Spinal cord (tissue), 10 donors: ENCODE data around the gene CHRNE. TPM values are rescaled to one million over a fixed set of nuclear protein-coding genes. Genes with fewer than 3 reads are reported as not detected.
A peak's percentile ranks its signal among the peaks of the same experiment; 100 is the strongest.

ENCODE experiments used
- DNase-seq, 6 donors: peaks; one replicate each; pipeline versions ENCODE4 v3.0.0 to v3.0.0-alpha.2; 2013 to 2015; ENCODE audit warnings: low spot score in 6 of 6, low read depth in 4 of 6
- H3K27ac ChIP-seq: one replicate; pipeline ENCODE4 v1.5.1; 2013; ENCODE audit warnings: low read depth, low read length, control low read depth
- H3K27me3 ChIP-seq: one replicate; pipeline ENCODE4 v1.6.1; 2013; ENCODE audit warnings: low read length; ENCODE audit not compliant: control insufficient read depth, insufficient read depth
- H3K36me3 ChIP-seq: one replicate; pipeline ENCODE4 v1.6.1; 2013; ENCODE audit warnings: low read length; ENCODE audit not compliant: control insufficient read depth, insufficient read depth
- H3K4me1 ChIP-seq: one replicate; pipeline ENCODE4 v1.6.1; 2013; ENCODE audit warnings: low read length; ENCODE audit not compliant: control insufficient read depth, insufficient read depth
- H3K4me3 ChIP-seq: one replicate; pipeline ENCODE4 v1.5.1; 2013; ENCODE audit warnings: low read depth, low read length, control low read depth
- H3K9me3 ChIP-seq: one replicate; pipeline ENCODE4 v1.6.1; 2013; ENCODE audit warnings: low read length; ENCODE audit not compliant: control insufficient read depth, insufficient read depth
- WGBS: methylation state at CpG from one replicate; pipeline ENCODE4 v1.1.5; 2013; ENCODE audit warnings: missing lambda C conversion rate; ENCODE audit not compliant: insufficient coverage; 5-methylcytosine and 5-hydroxymethylcytosine counted together
- polyA plus RNA-seq, 2 donors: library from polyadenylated mRNA; unstranded; fragments of 120-200 nt; gene quantifications; one replicate each; pipeline ENCODE4 v1.2.1, GENCODE V29; 2013; ENCODE audit not compliant: insufficient read length in 2 of 2
- total RNA-seq, 2 donors: library from RNA; depleted of rRNA in 1 of 2; stranded (reverse); fragments of 120-200 nt in 1 of 2; fragments of >200 nt in 1 of 2; gene quantifications; one replicate each; pipeline versions ENCODE4 v1.2.3 to v1.2.4, GENCODE V29; 2013 to 2014
- donor health status: healthy.

Gene CHRNE
- total and polyA plus RNA-seq, 4 donors, result 0.69 to 1.9 (median 1.1) TPM

DNA sequence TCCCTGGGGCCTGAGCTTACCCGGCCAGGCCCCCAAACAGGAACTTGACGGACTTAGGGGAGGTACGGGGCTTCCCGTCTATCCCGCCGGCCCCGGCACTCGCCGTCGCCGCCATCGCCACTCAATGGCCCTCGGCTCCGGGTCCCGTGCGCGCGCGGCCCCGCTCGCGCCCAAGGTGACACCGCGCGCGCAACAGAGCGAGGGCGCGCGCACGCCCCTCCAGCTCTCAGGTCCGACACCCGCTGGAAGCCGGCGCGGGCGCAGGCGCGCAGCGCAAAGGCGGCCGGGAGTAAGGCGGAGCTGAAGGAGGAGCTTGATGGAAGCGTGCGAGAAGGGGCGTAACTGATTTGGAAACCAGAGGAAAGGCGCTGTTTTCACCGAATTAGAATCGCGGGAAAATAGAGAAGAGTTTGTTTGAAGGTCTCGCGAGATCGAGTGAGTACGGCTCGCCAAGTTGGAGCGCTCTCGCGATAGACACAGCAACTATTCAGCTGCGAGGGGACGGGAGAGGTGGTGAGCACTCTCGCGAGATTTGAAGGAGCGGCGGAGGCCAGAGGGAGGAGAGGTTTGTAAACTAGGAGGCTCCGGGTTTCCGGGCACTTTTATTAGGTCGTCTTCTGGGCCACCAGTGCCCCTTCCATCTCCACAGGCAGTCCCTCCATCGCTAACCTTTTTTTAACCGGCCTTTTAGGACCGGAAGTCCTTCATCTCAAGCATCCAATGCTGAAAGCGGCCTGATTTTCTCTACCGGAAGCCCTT is 37.1 kb upstream of the CHRNE start, which contains the start of the genes RNF167 and SLC25A11:
Gene RNF167, plus strand, starts transcription at position 473 of the 759 bp plus-strand sequence. CDS start 642 bp downstream, outside the sequence.
Gene SLC25A11, minus strand, starts transcription at position 251 of the 759 bp plus-strand sequence. Its CDS starts 136 bp downstream, at position 115.
- H3K27me3 ChIP-seq, result no peaks in the 10 kb centered on the region
- peaks cover 30% of the 10 kb centered on the region for H3K4me1 ChIP-seq
- under 1% methylated on average over 71 of the region's 72 CpGs for WGBS
- peak within 1 kb of the TSS; percentile 96 for H3K27ac ChIP-seq
- H3K4me3 ChIP-seq, result peak within 1 kb of the TSS; percentile 93
- H3K9me3 ChIP-seq, result no peaks in the 10 kb centered on the region
- peak; percentile 97 to 100 (median 99) for DNase-seq
- H3K36me3 ChIP-seq, result peaks cover 72% of the 10 kb centered on the region

DNA sequence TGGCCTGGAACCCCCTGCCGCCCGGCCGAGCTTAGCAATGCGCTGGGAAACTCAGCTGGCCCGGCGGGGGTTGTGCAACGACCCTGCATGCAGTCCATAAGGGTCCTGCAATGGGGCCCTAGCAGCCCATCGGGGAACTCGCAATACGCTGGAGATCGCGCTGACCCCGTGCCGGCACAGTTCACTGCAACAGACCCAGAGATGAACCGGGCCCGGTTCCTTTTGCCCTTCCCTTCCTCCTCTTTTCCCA is 36.6 kb upstream of the CHRNE start:
- 0% methylated on average over 16 of the region's 16 CpGs for WGBS
- peaks cover 68% of the 10 kb centered on the region for H3K36me3 ChIP-seq

DNA sequence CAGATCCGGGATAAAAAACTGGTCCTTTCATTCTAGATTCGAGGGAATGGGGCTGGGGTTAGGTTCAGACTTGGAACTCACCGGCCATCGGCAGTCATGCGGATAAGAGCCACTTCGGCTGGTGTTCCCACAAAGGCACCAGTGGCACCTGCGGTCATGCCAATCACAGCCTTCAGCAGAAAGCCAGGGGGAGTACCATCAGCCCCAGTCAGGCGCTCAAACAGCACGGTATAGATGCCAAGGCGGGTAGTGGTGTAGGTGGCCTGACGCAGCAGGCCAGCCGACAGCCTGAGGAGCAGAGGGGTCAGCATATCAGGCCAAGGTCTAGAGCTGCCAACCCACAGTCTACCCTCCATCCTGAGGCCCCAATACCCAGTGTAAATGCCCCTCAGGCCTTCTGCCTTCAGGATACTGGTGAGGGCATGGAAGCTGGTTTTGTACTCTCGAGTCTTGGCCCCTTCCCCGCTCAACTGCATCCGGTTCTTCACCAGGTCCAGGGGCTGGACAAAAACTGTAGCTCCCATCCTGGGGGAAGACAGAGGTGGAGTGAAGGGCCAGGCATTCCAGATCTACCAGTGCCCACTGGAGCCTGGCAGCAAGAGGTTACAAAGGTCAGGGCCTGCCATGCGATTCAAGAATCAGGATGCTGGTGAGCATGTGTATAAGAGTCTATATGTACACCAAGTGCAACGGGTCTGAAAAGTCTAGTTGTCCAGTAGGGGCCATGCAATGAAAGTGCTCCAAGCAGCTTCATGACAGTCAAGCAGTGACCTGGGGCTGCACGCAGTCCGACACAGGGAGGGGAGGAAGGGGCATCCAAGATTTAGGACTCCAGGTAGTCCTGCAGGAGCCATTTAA is 36.0 kb upstream of the CHRNE start:
- Histone ChIP-seq H3K27ac (peak overlapping the region; percentile 96), H3K4me3 (peak overlapping the region; percentile 93), H3K9me3 (no peaks in the 10 kb centered on the region), H3K4me1 (peaks cover 38% of the 10 kb centered on the region), H3K27me3 (no peaks in the 10 kb centered on the region), H3K36me3 (peaks cover 66% of the 10 kb centered on the region)
- DNase-seq, result no peak
- WGBS, result 55% methylated on average over 15 of the region's 19 CpGs

More for the DNA sequence above, 36.6 kb upstream of the CHRNE start:
- no peaks in the 10 kb centered on the region for H3K9me3 ChIP-seq
- H3K27me3 ChIP-seq, result no peaks in the 10 kb centered on the region
- DNase-seq, result no peak
- H3K4me1 ChIP-seq, result peaks cover 32% of the 10 kb centered on the region
- H3K4me3 ChIP-seq, result peak overlapping the region; percentile 93
- peak overlapping the region; percentile 96 for H3K27ac ChIP-seq

DNA sequence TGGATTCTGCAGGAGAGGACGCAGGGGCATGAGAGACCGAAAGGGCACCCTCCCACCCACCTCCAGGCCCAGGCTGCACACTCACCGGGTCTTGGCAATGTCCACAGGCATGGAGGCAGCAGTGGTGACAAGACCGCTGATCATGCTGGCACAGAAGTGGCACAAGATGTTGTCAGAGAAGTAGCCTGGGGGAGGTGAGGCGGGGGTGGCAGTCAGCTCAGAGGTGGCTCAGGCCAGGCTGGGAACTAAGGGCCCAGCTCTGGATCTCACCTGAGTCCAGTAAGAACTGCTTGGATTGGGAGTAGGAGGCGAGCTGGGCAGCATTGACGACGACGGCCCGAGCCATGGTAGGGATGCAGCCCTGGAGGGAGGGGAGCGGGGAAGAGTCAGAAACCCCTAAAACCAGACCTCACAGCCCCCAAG is 35.2 kb upstream of the CHRNE start:
- Histone ChIP-seq H3K36me3 (peaks cover 57% of the 10 kb centered on the region), H3K27ac (no peak overlapping the region), H3K9me3 (no peaks in the 10 kb centered on the region), H3K4me3 (no peak overlapping the region), H3K4me1 (peaks cover 39% of the 10 kb centered on the region), H3K27me3 (no peaks in the 10 kb centered on the region)
- no peak for DNase-seq
- 89% methylated on average over 6 of the region's 11 CpGs for WGBS

DNA sequence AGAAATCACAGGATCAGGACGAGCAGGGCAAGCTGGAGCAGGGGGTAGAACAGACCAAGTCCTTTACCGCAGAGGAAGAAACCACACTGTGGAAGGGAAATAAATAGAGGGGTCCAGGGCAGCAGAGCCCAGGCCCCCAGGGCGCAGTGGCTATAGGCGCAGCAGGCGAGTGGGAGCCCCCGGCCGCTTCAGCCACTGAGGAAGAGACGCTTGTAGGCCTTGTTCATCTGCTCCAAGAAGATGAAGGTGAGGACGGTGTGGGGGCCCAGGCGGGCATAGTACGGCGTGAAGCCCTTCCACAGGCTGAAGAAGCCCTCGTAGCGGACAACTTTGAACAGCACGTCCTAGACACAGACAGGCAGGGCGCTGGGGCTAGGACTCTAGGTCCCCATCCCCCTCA is 34.7 kb upstream of the CHRNE start:
- H3K36me3 ChIP-seq, result peaks cover 55% of the 10 kb centered on the region
- no peaks in the 10 kb centered on the region for H3K9me3 ChIP-seq
- no peak overlapping the region for H3K27ac ChIP-seq
- no peak overlapping the region for H3K4me3 ChIP-seq
- peaks cover 39% of the 10 kb centered on the region for H3K4me1 ChIP-seq
- DNase-seq, result no peak
- no peaks in the 10 kb centered on the region for H3K27me3 ChIP-seq
- 96% methylated on average over 16 of the region's 16 CpGs for WGBS

DNA sequence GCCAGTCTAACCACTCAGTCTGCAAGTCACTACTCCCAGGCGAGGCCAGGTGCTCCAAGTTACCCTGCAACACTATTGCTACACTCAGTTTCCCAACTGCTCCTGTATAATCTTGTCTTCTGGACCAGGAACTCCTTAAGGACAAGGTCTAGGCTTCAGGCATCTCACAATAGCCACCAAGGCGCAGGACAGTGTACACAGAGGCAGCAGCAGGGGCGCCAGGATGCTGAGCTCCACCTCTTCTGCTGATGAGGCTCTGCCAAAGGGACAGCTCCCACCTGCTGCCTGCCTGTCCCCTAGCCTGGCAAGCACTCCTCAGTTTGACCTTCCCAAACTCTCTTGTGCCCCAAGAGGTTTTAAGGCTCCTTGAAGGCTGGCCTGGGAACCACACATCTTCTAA is 33.5 kb upstream of the CHRNE start:
- WGBS, result 98% methylated on average over 3 of the region's 3 CpGs
- Histone ChIP-seq H3K27me3 (no peaks in the 10 kb centered on the region), H3K4me1 (peaks cover 35% of the 10 kb centered on the region), H3K4me3 (no peak overlapping the region), H3K36me3 (peaks cover 43% of the 10 kb centered on the region), H3K9me3 (no peaks in the 10 kb centered on the region), H3K27ac (no peak overlapping the region)
- no peak for DNase-seq

DNA sequence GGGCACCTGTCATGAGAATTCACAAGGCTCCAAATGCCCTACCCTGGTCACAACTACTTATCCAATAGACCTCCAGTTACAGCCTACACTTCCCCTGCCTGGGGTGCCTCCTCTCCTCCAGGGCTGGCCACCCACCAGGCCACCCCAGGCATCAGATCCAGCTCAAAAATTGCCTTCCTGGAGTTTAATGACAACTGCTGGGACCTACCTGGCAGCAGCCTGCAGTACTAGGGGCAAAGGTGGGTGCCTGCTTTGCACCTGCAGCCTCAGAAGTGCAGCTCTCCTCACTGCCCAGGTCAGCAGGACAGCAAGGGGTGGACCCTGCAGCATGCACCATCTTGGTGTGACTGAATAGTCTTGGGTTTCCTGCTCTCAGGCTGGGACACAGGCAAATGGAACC is 32.8 kb upstream of the CHRNE start:
- Histone ChIP-seq H3K9me3 (no peaks in the 10 kb centered on the region), H3K4me1 (peaks cover 27% of the 10 kb centered on the region), H3K27me3 (no peaks in the 10 kb centered on the region), H3K4me3 (no peak overlapping the region), H3K36me3 (peaks cover 43% of the 10 kb centered on the region), H3K27ac (no peak overlapping the region)
- DNase-seq, result no peak

DNA sequence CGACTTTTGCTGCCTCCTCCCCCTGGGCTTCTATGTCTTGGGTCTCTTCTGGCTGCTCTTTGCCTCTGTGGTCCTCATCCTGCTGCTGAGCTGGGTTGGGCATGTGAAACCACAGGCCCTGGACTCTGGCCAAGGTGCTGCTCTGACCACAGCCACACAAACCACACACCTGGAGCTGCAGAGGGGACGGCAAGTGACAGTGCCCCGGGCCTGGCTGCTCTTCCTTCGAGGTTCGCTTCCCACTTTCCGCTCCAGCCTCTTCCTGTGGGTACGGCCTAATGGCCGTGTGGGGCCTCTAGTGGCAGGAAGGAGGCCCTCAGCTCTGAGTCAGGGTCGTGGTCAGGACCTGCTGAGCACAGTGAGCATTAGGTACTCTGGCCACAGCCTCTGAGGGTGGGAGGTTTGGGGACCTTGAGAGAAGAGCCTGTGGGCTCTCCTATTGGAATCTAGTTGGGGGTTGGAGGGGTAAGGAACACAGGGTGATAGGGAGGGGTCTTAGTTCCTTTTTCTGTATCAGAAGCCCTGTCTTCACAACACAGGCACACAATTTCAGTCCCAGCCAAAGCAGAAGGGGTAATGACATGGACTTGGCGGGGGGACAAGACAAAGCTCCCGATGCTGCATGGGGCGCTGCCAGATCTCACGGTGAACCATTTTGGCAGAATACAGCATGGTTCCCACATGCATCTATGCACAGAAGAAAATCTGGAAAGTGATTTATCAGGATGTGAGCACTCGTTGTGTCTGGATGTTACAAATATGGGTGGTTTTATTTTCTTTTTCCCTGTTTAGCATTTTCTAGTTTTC is 31.5 kb upstream of the CHRNE start:
- 33% methylated on average over 13 of the region's 14 CpGs for WGBS
- no peak overlapping the region for H3K4me3 ChIP-seq
- H3K27ac ChIP-seq, result no peak overlapping the region
- H3K4me1 ChIP-seq, result peaks cover 24% of the 10 kb centered on the region
- peaks cover 43% of the 10 kb centered on the region for H3K36me3 ChIP-seq
- DNase-seq, result peak in 2 of 6 donors; percentile 49 to 87
- H3K27me3 ChIP-seq, result no peaks in the 10 kb centered on the region
- no peaks in the 10 kb centered on the region for H3K9me3 ChIP-seq

DNA sequence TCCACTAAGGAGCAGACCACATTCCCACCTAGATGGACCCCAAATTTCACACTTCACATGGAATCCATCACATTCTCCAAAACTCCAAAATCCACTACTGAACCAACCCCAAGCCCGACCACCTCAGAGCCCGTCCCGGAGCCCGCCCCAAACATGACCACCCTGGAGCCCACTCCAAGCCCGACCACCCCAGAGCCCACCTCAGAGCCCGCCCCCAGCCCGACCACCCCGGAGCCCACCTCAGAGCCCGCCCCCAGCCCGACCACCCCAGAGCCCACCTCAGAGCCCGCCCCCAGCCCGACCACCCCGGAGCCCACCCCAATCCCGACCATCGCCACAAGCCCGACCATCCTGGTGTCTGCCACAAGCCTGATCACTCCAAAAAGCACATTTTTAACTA is 30.7 kb upstream of the CHRNE start:
- Histone ChIP-seq H3K4me3 (no peak overlapping the region), H3K27ac (no peak overlapping the region)
- 87% methylated on average over 9 of the region's 16 CpGs for WGBS

More for the DNA sequence above, 30.7 kb upstream of the CHRNE start:
- no peak for DNase-seq
- Histone ChIP-seq H3K36me3 (peaks cover 41% of the 10 kb centered on the region), H3K4me1 (peaks cover 17% of the 10 kb centered on the region), H3K27me3 (no peaks in the 10 kb centered on the region), H3K9me3 (no peaks in the 10 kb centered on the region)
